K562 (cell line): ENCODE data around the gene FNBP1. TPM values are rescaled to one million over a fixed set of nuclear protein-coding genes. Genes with fewer than 3 reads are reported as not detected.

Source experiments
- FUS ChIP-seq: fragments of 200-400 bp; formaldehyde crosslinking; optimal IDR thresholded peaks from 2 replicates; pipeline ENCODE3; 2017; ENCODE audit warnings: low read depth, low read length
- HDAC2 ChIP-seq: fragments of 450-650 bp; IDR thresholded peaks from 2 replicates; pipeline ENCODE4 v1.6.1; 2016; ENCODE audit warnings: mild to moderate bottlenecking
- HMG20A ChIP-seq: fragments of 450-650 bp; formaldehyde crosslinking; conservative IDR thresholded peaks from 2 replicates; pipeline ENCODE4 v1.4.0; 2020; ENCODE audit warnings: mild to moderate bottlenecking, mixed read lengths
- HNRNPUL1 ChIP-seq: fragments of 200-400 bp; formaldehyde crosslinking; IDR thresholded peaks from 2 replicates; pipeline ENCODE4 v1.6.1; 2017; ENCODE audit warnings: low read length
- ILK ChIP-seq: fragments of 450-650 bp; IDR thresholded peaks from 2 replicates; pipeline ENCODE4 v1.6.1; 2016; ENCODE audit warnings: missing genetic modification characterization, low read depth, mild to moderate bottlenecking, missing compliant biosample characterization, moderate library complexity, borderline replicate concordance
- KDM1A ChIP-seq, 2 experiments: fragments of 450-650 bp; IDR thresholded peaks; 2 replicates each; pipeline ENCODE4 v1.6.1; 2016; ENCODE audit warnings: mild to moderate bottlenecking in 2 of 2
- LEF1 ChIP-seq: fragments of 450-650 bp; IDR thresholded peaks from 2 replicates; pipeline ENCODE4 v1.6.1; 2016; ENCODE audit warnings: mild to moderate bottlenecking
- SPI1 ChIP-seq: IDR thresholded peaks from 2 replicates; pipeline ENCODE4 v1.6.1; 2011; ENCODE audit warnings: low read depth, low read length, control low read depth, borderline replicate concordance
- TOE1 ChIP-seq, 2 experiments: fragments of 450-650 bp in 1 of 2; sonication (generic) in 1 of 2; formaldehyde crosslinking in 1 of 2; IDR thresholded peaks; 2 replicates each; pipeline versions ENCODE4 v1.7.1 to v1.8.0; 2016 to 2022; ENCODE audit warnings: borderline replicate concordance in 2 of 2, mild to moderate bottlenecking in 2 of 2, antibody characterized with exemption in 1 of 2, inconsistent platforms in 1 of 2, low read depth in 1 of 2, missing genetic modification reagents in 1 of 2, moderate library complexity in 1 of 2
- ZFPM2 ChIP-seq: fragments of 250-450 bp; sonication (Bioruptor Pico); IDR thresholded peaks from 2 replicates; pipeline ENCODE4 v1.5.1; 2022; ENCODE audit warnings: mild to moderate bottlenecking
- polyA plus RNA-seq, 8 experiments: library from polyadenylated mRNA; depleted of rRNA in 4 of 8; stranded (reverse) in 5 of 8; unstranded in 3 of 8; fragments of >200 nt; fragmentation: Nextera tagmentation in 2 of 8; fragmentation: Illumina TruSeq in 1 of 8; extraction: Ambion mirVana in 2 of 8; extraction: Trizol in 1 of 8; gene quantifications; 2 replicates each; pipeline versions ENCODE4 v1.2.1 to v1.2.3, GENCODE V29; 2011 to 2014; ENCODE audit warnings: inconsistent platforms in 1 of 8, missing spikeins in 1 of 8
- total RNA-seq, 7 experiments: library from RNA; depleted of rRNA in 6 of 7; stranded (reverse); fragments of >200 nt in 6 of 7; fragmentation: Illumina TruSeq in 2 of 7; extraction: Trizol in 2 of 7; gene quantifications; 2 replicates each; pipeline versions ENCODE4 v1.2.1 to v1.2.3, GENCODE V29; 2011 to 2021; ENCODE audit warnings: low replicate concordance in 1 of 7
- TF ChIP-seq, protein P1 (sequence below): fragments of 150-350 bp; conservative IDR thresholded peaks from 2 replicates; pipeline ENCODE4 v1.6.1; 2014; ENCODE audit warnings: low read length
- TF ChIP-seq, protein P2 (sequence below): sonication (generic); formaldehyde crosslinking; IDR thresholded peaks from 2 replicates; pipeline ENCODE4 v1.8.0; 2022; ENCODE audit warnings: mild to moderate bottlenecking, low read depth, missing genetic modification reagents
- TF ChIP-seq, protein P3 (sequence below): sonication (generic); formaldehyde crosslinking; IDR thresholded peaks from 2 replicates; pipeline ENCODE4 v1.8.0; 2023; ENCODE audit warnings: missing genetic modification reagents, mild to moderate bottlenecking, borderline replicate concordance
- TF ChIP-seq, protein P4 (sequence below): conservative IDR thresholded peaks from 2 replicates; pipeline ENCODE4 v1.6.1; 2011; ENCODE audit warnings: low read depth, mild to moderate bottlenecking, low read length; ENCODE audit not compliant: control insufficient read depth
- TF ChIP-seq, protein P5 (sequence below), 2 experiments: fragments of 450-650 bp; IDR thresholded peaks; 2 replicates each; pipeline ENCODE4 v1.6.1; 2016

The FNBP1 gene
- total and polyA plus RNA-seq, 9 of the 15 experiments (the other 6 are each of a cell fraction or from before 2014, with no cell fraction given): 1.8 to 14.9 (median 7.6) TPM

DNA sequence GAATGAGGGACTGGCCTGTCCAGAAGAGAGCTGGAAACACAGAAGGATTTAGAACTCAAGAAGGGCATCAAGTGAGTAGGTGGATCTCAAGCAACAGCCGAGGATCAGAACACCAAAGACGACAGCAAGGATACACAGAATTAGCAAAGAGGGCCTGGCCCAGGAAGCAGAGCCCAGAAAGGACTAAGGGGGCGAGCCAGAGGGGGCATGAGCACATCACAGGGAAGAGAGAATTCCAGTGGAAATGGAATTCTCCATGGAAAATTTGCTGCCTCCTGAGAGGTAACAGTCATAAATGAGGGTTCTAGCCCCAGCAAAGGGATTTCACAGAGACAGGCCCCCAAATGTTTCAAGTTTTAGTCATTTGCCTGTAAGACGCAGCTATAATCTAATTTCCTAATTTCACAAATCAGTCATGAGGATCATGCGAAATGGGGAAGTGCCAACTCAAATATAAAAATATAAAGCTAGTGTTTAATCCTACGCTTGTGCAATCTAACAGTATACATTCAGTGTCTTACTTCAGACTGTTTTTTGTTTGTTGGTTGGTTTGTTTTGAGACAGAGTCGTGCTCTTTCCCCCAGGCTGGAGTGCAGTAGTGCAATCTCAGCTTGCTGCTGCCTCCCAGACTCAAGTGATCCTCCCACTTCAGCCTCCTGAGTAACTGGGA is 46.7 kb downstream of the FNBP1 start (continued):
- TF ChIP-seq, protein P1, sequence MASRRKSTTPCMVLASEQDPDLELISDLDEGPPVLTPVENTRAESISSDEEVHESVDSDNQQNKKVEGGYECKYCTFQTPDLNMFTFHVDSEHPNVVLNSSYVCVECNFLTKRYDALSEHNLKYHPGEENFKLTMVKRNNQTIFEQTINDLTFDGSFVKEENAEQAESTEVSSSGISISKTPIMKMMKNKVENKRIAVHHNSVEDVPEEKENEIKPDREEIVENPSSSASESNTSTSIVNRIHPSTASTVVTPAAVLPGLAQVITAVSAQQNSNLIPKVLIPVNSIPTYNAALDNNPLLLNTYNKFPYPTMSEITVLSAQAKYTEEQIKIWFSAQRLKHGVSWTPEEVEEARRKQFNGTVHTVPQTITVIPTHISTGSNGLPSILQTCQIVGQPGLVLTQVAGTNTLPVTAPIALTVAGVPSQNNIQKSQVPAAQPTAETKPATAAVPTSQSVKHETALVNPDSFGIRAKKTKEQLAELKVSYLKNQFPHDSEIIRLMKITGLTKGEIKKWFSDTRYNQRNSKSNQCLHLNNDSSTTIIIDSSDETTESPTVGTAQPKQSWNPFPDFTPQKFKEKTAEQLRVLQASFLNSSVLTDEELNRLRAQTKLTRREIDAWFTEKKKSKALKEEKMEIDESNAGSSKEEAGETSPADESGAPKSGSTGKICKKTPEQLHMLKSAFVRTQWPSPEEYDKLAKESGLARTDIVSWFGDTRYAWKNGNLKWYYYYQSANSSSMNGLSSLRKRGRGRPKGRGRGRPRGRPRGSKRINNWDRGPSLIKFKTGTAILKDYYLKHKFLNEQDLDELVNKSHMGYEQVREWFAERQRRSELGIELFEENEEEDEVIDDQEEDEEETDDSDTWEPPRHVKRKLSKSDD: no peak
- TF ChIP-seq, protein P2, sequence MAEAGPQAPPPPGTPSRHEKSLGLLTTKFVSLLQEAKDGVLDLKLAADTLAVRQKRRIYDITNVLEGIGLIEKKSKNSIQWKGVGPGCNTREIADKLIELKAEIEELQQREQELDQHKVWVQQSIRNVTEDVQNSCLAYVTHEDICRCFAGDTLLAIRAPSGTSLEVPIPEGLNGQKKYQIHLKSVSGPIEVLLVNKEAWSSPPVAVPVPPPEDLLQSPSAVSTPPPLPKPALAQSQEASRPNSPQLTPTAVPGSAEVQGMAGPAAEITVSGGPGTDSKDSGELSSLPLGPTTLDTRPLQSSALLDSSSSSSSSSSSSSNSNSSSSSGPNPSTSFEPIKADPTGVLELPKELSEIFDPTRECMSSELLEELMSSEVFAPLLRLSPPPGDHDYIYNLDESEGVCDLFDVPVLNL (CRISPR knock-in tag): no peak
- TF ChIP-seq HNRNPUL1 (no peak), ZFPM2 (no peak), FUS (no peak), ILK (tag) (no peak), TOE1 (IDR thresholded peaks at IDR 0.05; ENCODE audit: borderline replicate concordance) (no peak), TOE1 (CRISPR knock-in tag; IDR thresholded peaks at IDR 0.05; ENCODE audit: borderline replicate concordance, low read depth) (no peak), LEF1 (0 out of 2 replicates have a peak, but pooled peaks have one; percentile 10), HMG20A (CRISPR knock-in tag) (no peak), KDM1A (IDR thresholded peaks at IDR 0.05) (0 out of 4 replicates have a peak, but pooled peaks of 1 of the 2 experiments have one; percentile 2), SPI1 (peak; percentile 83), HDAC2 (no peak)
- TF ChIP-seq, protein P3, sequence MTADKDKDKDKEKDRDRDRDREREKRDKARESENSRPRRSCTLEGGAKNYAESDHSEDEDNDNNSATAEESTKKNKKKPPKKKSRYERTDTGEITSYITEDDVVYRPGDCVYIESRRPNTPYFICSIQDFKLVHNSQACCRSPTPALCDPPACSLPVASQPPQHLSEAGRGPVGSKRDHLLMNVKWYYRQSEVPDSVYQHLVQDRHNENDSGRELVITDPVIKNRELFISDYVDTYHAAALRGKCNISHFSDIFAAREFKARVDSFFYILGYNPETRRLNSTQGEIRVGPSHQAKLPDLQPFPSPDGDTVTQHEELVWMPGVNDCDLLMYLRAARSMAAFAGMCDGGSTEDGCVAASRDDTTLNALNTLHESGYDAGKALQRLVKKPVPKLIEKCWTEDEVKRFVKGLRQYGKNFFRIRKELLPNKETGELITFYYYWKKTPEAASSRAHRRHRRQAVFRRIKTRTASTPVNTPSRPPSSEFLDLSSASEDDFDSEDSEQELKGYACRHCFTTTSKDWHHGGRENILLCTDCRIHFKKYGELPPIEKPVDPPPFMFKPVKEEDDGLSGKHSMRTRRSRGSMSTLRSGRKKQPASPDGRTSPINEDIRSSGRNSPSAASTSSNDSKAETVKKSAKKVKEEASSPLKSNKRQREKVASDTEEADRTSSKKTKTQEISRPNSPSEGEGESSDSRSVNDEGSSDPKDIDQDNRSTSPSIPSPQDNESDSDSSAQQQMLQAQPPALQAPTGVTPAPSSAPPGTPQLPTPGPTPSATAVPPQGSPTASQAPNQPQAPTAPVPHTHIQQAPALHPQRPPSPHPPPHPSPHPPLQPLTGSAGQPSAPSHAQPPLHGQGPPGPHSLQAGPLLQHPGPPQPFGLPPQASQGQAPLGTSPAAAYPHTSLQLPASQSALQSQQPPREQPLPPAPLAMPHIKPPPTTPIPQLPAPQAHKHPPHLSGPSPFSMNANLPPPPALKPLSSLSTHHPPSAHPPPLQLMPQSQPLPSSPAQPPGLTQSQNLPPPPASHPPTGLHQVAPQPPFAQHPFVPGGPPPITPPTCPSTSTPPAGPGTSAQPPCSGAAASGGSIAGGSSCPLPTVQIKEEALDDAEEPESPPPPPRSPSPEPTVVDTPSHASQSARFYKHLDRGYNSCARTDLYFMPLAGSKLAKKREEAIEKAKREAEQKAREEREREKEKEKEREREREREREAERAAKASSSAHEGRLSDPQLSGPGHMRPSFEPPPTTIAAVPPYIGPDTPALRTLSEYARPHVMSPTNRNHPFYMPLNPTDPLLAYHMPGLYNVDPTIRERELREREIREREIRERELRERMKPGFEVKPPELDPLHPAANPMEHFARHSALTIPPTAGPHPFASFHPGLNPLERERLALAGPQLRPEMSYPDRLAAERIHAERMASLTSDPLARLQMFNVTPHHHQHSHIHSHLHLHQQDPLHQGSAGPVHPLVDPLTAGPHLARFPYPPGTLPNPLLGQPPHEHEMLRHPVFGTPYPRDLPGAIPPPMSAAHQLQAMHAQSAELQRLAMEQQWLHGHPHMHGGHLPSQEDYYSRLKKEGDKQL: no peak
- TF ChIP-seq, protein P4, sequence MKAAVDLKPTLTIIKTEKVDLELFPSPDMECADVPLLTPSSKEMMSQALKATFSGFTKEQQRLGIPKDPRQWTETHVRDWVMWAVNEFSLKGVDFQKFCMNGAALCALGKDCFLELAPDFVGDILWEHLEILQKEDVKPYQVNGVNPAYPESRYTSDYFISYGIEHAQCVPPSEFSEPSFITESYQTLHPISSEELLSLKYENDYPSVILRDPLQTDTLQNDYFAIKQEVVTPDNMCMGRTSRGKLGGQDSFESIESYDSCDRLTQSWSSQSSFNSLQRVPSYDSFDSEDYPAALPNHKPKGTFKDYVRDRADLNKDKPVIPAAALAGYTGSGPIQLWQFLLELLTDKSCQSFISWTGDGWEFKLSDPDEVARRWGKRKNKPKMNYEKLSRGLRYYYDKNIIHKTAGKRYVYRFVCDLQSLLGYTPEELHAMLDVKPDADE: no peak
- TF ChIP-seq, protein P5, sequence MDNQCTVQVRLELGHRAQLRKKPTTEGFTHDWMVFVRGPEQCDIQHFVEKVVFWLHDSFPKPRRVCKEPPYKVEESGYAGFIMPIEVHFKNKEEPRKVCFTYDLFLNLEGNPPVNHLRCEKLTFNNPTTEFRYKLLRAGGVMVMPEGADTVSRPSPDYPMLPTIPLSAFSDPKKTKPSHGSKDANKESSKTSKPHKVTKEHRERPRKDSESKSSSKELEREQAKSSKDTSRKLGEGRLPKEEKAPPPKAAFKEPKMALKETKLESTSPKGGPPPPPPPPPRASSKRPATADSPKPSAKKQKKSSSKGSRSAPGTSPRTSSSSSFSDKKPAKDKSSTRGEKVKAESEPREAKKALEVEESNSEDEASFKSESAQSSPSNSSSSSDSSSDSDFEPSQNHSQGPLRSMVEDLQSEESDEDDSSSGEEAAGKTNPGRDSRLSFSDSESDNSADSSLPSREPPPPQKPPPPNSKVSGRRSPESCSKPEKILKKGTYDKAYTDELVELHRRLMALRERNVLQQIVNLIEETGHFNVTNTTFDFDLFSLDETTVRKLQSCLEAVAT (IDR thresholded peaks at IDR 0.05): no peak
